ENCODE results near the gene KCNA1.
"Not testable (repeated sequence)": the region's sequence is repeated elsewhere in the genome, so short reads cannot be mapped to it uniquely, and the experiment has no call there.

Gene KCNA1

DNA sequence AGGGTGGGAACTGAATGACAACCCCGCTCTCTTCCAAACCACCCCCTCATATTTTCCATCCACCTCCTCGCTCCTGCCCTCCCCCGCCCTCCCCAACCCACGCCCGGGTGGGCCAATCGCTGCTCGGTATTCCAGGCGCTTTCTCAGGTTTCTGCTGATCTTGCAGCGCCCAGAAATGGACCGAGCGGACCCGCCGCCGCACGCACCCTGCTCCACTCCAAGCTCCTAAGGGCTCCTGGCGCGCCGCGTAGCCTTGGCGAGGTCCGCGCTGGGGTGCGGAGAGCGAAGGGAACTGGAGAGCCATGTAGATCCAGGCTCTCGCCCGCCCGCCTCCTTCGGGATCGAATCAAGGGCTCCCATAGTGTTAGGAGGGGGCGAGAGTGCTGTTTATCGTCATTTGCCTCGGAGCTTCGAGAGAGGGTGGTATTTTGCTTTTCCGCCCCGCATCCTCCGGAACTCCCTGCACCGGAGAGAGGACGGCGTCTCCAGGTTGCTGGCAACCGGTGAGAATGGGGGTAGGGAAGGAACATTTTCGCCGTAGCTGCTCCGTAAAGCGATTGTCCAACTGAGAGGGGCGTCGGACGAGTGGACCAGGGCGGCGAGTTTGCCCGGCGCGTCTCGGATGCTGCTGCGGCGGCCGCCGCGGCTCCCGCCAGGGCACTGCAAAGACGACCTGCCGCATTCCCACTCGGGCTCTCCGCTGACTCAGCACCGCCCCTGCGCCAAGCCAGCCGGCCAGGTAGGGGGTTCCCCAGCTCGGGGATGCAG lies at the start of gene KCNA1:
Gene KCNA1, plus strand, starts transcription at position 172 of the 768 bp plus-strand sequence. CDS start 1,474 bp downstream, outside the sequence.
- DNase-seq = peak in 23 of 56 donors; percentile 12 to 73 (median 49)

- DNase-seq = no peak
Observed at GRCh38 chr12:4860741-4861140, 49.0 kb upstream of the KCNA1 start.

DNA sequence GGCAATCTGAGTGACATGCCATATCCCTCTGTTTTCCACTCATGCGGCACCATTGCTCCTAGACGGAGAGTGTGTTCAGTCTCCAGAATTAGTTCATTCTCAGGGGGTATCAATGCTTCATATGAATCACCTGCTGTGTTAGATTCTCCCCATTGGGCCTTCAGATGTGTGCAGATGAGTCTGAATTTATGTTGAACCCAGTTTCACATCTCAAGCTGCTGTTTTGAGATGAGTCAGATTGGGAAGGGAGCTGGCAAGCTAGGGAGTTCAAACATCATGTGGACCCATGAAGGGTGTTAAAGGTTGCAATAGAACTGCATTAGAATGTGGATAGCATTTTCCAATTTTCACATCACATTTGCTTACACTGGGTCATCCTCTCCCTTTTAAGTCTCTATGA lies 46.9 kb upstream of the KCNA1 start:
- DNase-seq = no peak

DNA sequence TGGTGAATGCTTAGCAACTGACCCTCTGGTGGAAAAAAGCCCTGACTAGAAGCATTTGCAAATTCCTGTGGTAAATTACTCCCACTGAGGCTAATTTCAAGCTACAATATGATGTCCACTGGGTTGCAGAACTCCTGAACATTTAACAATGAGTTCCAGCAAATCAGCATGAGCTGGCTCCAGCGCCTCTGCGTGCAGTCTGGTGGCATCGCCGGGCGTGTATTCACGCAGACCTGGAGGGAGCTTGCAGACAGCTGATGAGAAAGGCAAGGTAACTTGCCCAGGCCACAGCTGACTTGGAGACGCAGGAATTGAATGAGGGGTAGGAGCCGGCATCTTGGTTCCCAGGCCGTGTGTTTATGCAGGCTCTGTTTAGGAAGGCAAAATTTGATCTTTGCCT lies 45.1 kb upstream of the KCNA1 start:
- DNase-seq = no peak

- no peak for DNase-seq
Observed at GRCh38 chr12:4865246-4865645, 44.5 kb upstream of the KCNA1 start.

DNA sequence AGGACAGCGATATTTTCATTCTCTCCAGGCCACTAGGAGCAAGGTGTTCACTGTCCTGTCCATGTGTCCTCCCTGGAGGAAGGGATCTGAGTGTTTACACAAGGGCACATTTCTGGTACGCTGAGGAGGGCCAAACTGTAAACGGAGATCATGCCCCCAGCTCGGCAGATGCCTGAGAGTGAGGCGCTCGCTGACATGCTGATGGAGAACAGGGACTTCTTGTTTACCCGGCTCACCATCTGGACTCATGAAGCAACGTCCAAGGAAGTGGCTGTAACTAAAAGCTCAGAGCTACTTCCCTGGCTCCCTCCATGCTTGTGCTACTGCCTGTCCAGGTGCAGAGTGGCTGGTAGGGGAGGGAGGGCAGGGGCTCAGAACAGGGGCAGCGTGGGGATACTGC lies 43.4 kb upstream of the KCNA1 start:
- DNase-seq = no peak

DNA sequence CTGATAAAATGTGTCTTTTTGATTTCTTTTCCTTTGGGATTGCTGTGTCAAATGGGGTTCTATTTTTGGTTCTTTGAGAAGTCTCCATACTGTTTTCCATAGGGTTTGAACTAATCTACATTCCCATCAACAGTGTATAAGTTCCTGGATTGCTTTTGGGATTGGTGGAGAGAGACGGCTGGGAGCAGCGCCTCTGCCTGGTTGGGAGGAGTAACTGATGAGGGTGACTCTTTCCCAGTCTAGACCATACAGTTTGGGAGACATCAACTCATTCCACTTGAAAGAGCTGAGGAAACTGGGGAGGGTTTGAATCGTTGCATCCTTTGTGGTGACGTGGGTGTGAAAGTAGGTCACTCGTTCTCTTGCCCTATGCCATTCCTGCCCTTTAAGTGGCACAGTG lies 42.3 kb upstream of the KCNA1 start:
- no peak for DNase-seq

DNA sequence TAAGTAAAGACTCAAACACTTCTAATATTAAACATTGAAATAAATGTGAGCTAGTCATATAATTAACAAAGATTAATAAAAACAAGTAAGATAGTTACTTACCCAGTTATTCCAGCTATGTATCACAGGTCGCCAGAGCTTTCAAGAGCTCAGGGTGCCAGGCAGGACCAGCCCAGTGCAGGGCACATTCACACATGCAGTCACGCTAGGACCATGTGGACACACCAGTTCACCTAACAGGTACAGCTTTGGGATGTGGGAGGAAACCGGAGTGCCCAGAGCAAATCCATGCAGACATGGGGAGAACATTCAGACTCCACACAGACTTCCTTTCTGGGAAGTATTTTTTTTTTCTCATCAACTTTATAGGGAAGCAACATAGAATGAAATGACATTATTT lies 39.3 kb upstream of the KCNA1 start:
- DNase-seq = no peak

DNA sequence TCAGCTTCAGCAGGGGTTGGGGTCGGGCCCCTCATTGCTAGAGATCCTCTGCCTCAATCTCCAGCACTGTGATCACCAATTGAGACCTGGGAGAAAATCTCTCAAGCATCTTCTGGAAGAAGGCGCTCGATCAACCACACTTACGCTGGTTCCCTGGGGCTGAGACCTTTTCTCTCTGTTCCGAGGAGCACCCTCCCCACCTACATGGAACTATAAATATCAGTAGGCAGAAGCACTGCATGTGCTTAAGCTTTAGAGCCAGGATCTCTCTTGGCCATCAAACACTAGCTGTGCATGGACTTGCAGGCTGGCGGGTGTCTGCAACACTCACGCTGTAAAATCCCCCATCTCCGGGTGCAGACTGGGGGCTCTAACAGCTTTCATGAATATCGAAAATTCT lies 38.2 kb upstream of the KCNA1 start:
- no peak for DNase-seq

- DNase-seq = no peak
Observed at GRCh38 chr12:4873947-4874346, 35.8 kb upstream of the KCNA1 start.

- DNase-seq = no peak
Observed at GRCh38 chr12:4874671-4875070, 35.0 kb upstream of the KCNA1 start.

DNA sequence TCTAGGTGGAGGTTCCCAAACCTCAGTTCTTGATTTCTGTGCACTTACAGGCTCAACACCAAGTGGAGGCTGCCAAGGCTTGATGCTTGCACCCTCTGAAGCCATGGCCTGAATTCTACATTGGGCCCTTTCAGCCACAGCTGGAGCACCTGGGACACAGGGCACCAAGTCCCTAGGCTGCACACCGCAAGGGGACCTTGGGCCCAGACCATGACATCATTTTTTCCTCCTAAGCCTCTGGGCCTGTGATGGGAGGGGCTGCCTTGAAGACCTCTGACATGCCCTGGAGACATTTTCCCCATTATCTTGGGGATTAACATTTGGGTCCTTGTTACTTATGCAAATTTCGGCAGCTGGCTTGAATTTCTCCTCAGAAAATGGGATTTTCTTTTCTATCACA lies 30.2 kb upstream of the KCNA1 start:
- not testable (repeated sequence) for DNase-seq

GRCh38 chr12:4881266-4882064 lies 28.2 kb upstream of the KCNA1 start:
- DNase-seq = no peak

DNA sequence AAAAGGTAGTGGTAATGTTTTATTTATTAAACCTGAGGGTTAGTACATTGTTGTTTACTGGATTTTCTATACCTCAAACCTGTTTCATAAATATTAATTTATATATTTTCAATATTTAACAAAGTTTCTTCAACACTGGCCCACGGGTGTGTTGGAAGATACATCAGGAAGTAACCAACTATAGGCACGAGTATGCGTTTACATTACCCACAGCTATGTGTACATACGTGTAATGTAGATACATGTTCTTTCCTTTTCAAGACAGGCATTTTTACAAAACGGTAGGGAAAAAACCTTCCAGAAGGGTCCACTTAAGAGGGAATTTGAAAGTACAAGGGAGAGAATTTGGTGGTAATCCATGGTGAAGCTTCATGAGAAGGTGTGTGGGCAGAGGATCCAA lies 17.8 kb upstream of the KCNA1 start:
- DNase-seq = no peak

GRCh38 chr12:4892418-4892817 lies 17.3 kb upstream of the KCNA1 start:
- no peak for DNase-seq

- no peak for DNase-seq
Observed at GRCh38 chr12:4894019-4894418, 15.7 kb upstream of the KCNA1 start.

GRCh38 chr12:4899364-4899763 lies 10.3 kb upstream of the KCNA1 start:
- no peak for DNase-seq

GRCh38 chr12:4900327-4900726 lies 9.4 kb upstream of the KCNA1 start:
- DNase-seq = no peak

GRCh38 chr12:4905316-4905715 lies 4.4 kb upstream of the KCNA1 start:
- DNase-seq = no peak

- peak in 29 of 56 donors; percentile 15 to 68 (median 38) for DNase-seq
Observed at GRCh38 chr12:4908684-4909409, 858 bp upstream of the KCNA1 start.

- DNase-seq = peak in 3 of 56 donors; percentile 36 to 61 (median 37)
Observed at GRCh38 chr12:4909410-4909733, 333 bp upstream of the KCNA1 start.
